Ascending aorta (tissue), 2 donors: ENCODE measurements around the gene TFCP2L1. TPM values are rescaled to one million over a fixed set of nuclear protein-coding genes. Genes with fewer than 3 reads are reported as not detected.

ENCODE experiments used
- DNase-seq, 2 donors: peaks; one replicate each; pipeline ENCODE4 v3.0.0-alpha.2; 2019; ENCODE audit warnings: low spot score in 2 of 2
- H3K27ac ChIP-seq, 2 donors: fragments of 200-600 bp; sonication (generic); one replicate each; pipeline ENCODE4 v1.5.1; 2016 to 2017; ENCODE audit warnings: mild to moderate bottlenecking in 1 of 2
- H3K27me3 ChIP-seq: fragments of 200-600 bp; sonication (generic); one replicate; pipeline ENCODE4 v1.5.1; 2017
- H3K36me3 ChIP-seq, 2 donors: fragments of 200-600 bp; sonication (generic); one replicate each; pipeline ENCODE4 v1.5.1; 2016
- H3K4me1 ChIP-seq, 2 donors: fragments of 200-600 bp; sonication (generic); one replicate each; pipeline ENCODE4 v1.5.1; 2016 to 2017; ENCODE audit warnings: mild to moderate bottlenecking in 1 of 2
- H3K4me3 ChIP-seq, 2 donors: fragments of 200-600 bp; sonication (generic); one replicate each; pipeline ENCODE4 v1.5.1; 2016 to 2017; ENCODE audit warnings: mild to moderate bottlenecking in 1 of 2
- H3K9me3 ChIP-seq, 2 donors: fragments of 200-600 bp; sonication (generic); one replicate each; pipeline ENCODE4 v1.5.1; 2016
- CTCF ChIP-seq, 3 experiments: fragments of 200-600 bp in 2 of 3; fragments of 450-650 bp in 1 of 3; sonication (generic) in 2 of 3; IDR thresholded peaks; one replicate each; pipeline ENCODE4 v1.5.1; 2016 to 2019; ENCODE audit warnings: antibody characterized with exemption in 3 of 3, mild to moderate bottlenecking in 1 of 3, moderate library complexity in 1 of 3
- intact Hi-C: fragments of 100-400 bp; cut with DNase I; formaldehyde crosslinking; loops from one replicate; pipeline ENCODE4 v1.15.1; 2023
- total RNA-seq: library from RNA; depleted of rRNA; stranded (reverse); fragments of >200 nt; gene quantifications from one replicate; pipeline ENCODE4 v1.1.0, GENCODE V29; 2016

TFCP2L1 gene
- total RNA-seq, 1 donor from 2014 or later: 5.5 TPM

GRCh38 chr2:121195036-121195435, 90.0 kb downstream of the TFCP2L1 start:
- no peak for DNase-seq
- intact Hi-C loops: no loop called here

GRCh38 chr2:121194626-121195025, 90.4 kb downstream of the TFCP2L1 start:
- H3K36me3 ChIP-seq: no peaks in the 10 kb centered on the region
- H3K4me3 ChIP-seq: no peak overlapping the region
- intact Hi-C loops: no loop called here
- no peaks in the 10 kb centered on the region for H3K9me3 ChIP-seq
- DNase-seq: no peak
- TF ChIP-seq CTCF (IDR thresholded peaks at IDR 0.05): no peak
- H3K27ac ChIP-seq: no peak overlapping the region
- H3K4me1 ChIP-seq: peaks cover 0 to 6% of the 10 kb centered on the region in 2 donors
- H3K27me3 ChIP-seq: no peaks in the 10 kb centered on the region

More at GRCh38 chr2:121195036-121195435, 90.0 kb downstream of the TFCP2L1 start:
- Histone ChIP-seq H3K27ac (no peak overlapping the region), H3K9me3 (no peaks in the 10 kb centered on the region), H3K36me3 (no peaks in the 10 kb centered on the region), H3K4me3 (no peak overlapping the region), H3K4me1 (peaks cover 0 to 6% of the 10 kb centered on the region in 2 donors), H3K27me3 (no peaks in the 10 kb centered on the region)
- TF ChIP-seq CTCF (IDR thresholded peaks at IDR 0.05): no peak

GRCh38 chr2:121193185-121193584, 91.8 kb downstream of the TFCP2L1 start:
- no peaks in the 10 kb centered on the region for H3K27me3 ChIP-seq
- H3K4me1 ChIP-seq: peaks cover 0 to 6% of the 10 kb centered on the region in 2 donors
- no peak for DNase-seq
- H3K27ac ChIP-seq: no peak overlapping the region
- intact Hi-C loops: no loop called here
- H3K9me3 ChIP-seq: no peaks in the 10 kb centered on the region
- no peak for TF ChIP-seq CTCF (IDR thresholded peaks at IDR 0.05)
- no peaks in the 10 kb centered on the region for H3K36me3 ChIP-seq
- no peak overlapping the region for H3K4me3 ChIP-seq

GRCh38 chr2:121192576-121192975, 92.4 kb downstream of the TFCP2L1 start:
- no peak for TF ChIP-seq CTCF (IDR thresholded peaks at IDR 0.05)
- intact Hi-C loops: no loop called here
- H3K4me1 ChIP-seq: peaks cover 0 to 6% of the 10 kb centered on the region in 2 donors
- H3K36me3 ChIP-seq: no peaks in the 10 kb centered on the region
- no peaks in the 10 kb centered on the region for H3K27me3 ChIP-seq
- no peak for DNase-seq
- H3K27ac ChIP-seq: no peak overlapping the region
- H3K9me3 ChIP-seq: no peaks in the 10 kb centered on the region
- no peak overlapping the region for H3K4me3 ChIP-seq

GRCh38 chr2:121191191-121192170, 93.5 kb downstream of the TFCP2L1 start:
- H3K27me3 ChIP-seq: no peaks in the 10 kb centered on the region
- no peak for DNase-seq
- intact Hi-C loops: no loop called here
- H3K4me1 ChIP-seq: peaks cover 0 to under 1% of the 10 kb centered on the region in 2 donors
- TF ChIP-seq CTCF (IDR thresholded peaks at IDR 0.05): no peak
- H3K4me3 ChIP-seq: no peak overlapping the region
- H3K36me3 ChIP-seq: no peaks in the 10 kb centered on the region
- no peaks in the 10 kb centered on the region for H3K9me3 ChIP-seq
- H3K27ac ChIP-seq: no peak overlapping the region
